BJ (cell line): Measurements from ENCODE around the gene EVC2. TPM values are rescaled to one million over a fixed set of nuclear protein-coding genes. Genes with fewer than 3 reads are reported as not detected.

Experiments used
- CTCF ChIA-PET: fragments of 350-600 bp; formaldehyde crosslinking; extraction: SDS; loops from one replicate; lab custom pipeline; 2021; ENCODE audit warnings: antibody characterized with exemption, inconsistent platforms; lab: Yijun Ruan, JAX
- POLR2A ChIA-PET: fragments of 300-600 bp; sonication (Branson Sonifier 250); formaldehyde crosslinking; extraction: SDS; loops from one replicate; lab custom pipeline; 2021; ENCODE audit warnings: antibody characterized with exemption; lab: Charles Lee
- DNase-seq: peaks from one replicate; pipeline ENCODE4 v3.0.0-alpha.2; 2011; ENCODE audit warnings: low read depth
- H3K27me3 ChIP-seq: 2 replicates; pipeline ENCODE4 v1.6.0; 2011; ENCODE audit warnings: low read length; ENCODE audit not compliant: control insufficient read depth, insufficient read depth
- H3K36me3 ChIP-seq: 2 replicates; pipeline ENCODE4 v1.5.1; 2011; ENCODE audit warnings: low read length; ENCODE audit not compliant: control insufficient read depth, insufficient read depth
- H3K4me3 ChIP-seq: 2 replicates; pipeline ENCODE4 v1.5.1; 2011; ENCODE audit warnings: low read depth, mild to moderate bottlenecking, control low read depth, low read length
- CTCF ChIP-seq: IDR thresholded peaks from 2 replicates; pipeline ENCODE4 v1.5.1; 2011; ENCODE audit warnings: low read depth, mild to moderate bottlenecking, control low read depth, inconsistent platforms, low read length, moderate library complexity; ENCODE audit not compliant: insufficient read depth
- polyA plus RNA-seq: library from polyadenylated mRNA; depleted of rRNA; stranded (reverse); fragments of >200 nt; gene quantifications from 2 replicates; pipeline ENCODE4 v1.2.3, GENCODE V29; 2011

EVC2 gene
- polyA plus RNA-seq, 1 experiment = 2.2 TPM

GRCh38 chr4:5712931-5713330 lies 4.6 kb upstream of the EVC2 start:
- no peak for DNase-seq
- no peak for TF ChIP-seq CTCF
- CTCF ChIA-PET = no interaction called here
- H3K27me3 ChIP-seq = no peaks in the 10 kb centered on the region
- H3K36me3 ChIP-seq = peaks cover 2% of the 10 kb centered on the region; the same call in 1 of the 2 replicates
- POLR2A ChIA-PET = no interaction called here
- H3K4me3 ChIP-seq = no peak overlapping the region

- no peak for DNase-seq
- Histone ChIP-seq H3K27me3 (no peaks in the 10 kb centered on the region), H3K36me3 (peaks cover 2% of the 10 kb centered on the region; the same call in 1 of the 2 replicates), H3K4me3 (peak overlapping the region; percentile 66)
- TF ChIP-seq CTCF = no peak
- POLR2A ChIA-PET = no interaction called here
- CTCF ChIA-PET = no interaction called here
These were observed 4.2 kb upstream of the EVC2 start for GRCh38 chr4:5712517-5712916.

- no peaks in the 10 kb centered on the region for H3K27me3 ChIP-seq
- ChIA-PET CTCF (interaction anchor here (1.7 kb wide), 1 partner anchor 35 kb away, joined by 3 read pairs; no protein-coding TSS in a partner anchor), POLR2A (no interaction called here)
- H3K36me3 ChIP-seq = peaks cover 2% of the 10 kb centered on the region; the same call in 1 of the 2 replicates
- TF ChIP-seq CTCF = no peak
- DNase-seq = no peak
- H3K4me3 ChIP-seq = peak overlapping the region; percentile 66
These were observed 3.3 kb upstream of the EVC2 start for GRCh38 chr4:5711479-5712184.

GRCh38 chr4:5710961-5711478 lies 2.7 kb upstream of the EVC2 start, which contains the start of gene EVC:
Gene EVC (plus strand): TSS chr4:5711201. CDS start chr4:5711381, 180 bp downstream.
- no peak for DNase-seq
- no peak for TF ChIP-seq CTCF
- ChIA-PET POLR2A (no interaction called here), CTCF (interaction anchor here (1.4 to 1.7 kb wide), 2 partner anchors 11 to 35 kb away, joined by 3 read pairs; no protein-coding TSS in a partner anchor)
- H3K4me3 ChIP-seq = peak within 1 kb of the TSS; percentile 66
- no peaks in the 10 kb centered on the region for H3K27me3 ChIP-seq
- peaks cover 2% of the 10 kb centered on the region; the same call in 1 of the 2 replicates for H3K36me3 ChIP-seq
